GM12865 (cell line): ENCODE data around the gene LMOD3.

Experiments used
- DNase-seq: peaks from one replicate; pipeline ENCODE4 v3.0.0; 2010; ENCODE audit warnings: low read depth
- H3K4me3 ChIP-seq: 2 replicates; pipeline ENCODE4 v1.5.1; 2011; ENCODE audit warnings: mild to moderate bottlenecking, low read depth, low read length, control low read depth
- TF ChIP-seq, protein P1 (sequence below): IDR thresholded peaks from 2 replicates; pipeline ENCODE4 v1.5.1; 2011; ENCODE audit warnings: low read length, control low read depth, low read depth, inconsistent platforms; ENCODE audit not compliant: insufficient read depth; ENCODE audit errors: missing control alignments

Gene LMOD3

DNA sequence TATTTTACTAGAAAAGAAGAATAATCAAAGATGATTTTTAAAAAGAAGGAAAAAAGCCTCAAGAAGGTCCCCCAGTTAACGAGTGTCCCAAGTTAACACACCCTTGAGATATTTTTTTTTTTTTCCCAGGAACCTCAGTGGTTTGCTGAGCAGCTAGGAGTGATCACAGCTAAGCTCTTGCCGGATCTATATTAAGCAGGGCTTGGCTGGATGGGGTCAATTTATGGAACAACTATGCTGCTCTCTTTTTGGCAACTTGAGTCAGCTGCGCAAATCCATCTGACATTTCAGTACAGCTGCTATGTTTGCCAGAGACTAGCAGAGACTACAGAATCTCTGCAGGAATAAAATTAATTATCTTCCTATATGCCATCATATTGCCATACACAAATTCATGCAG lies at the start of gene LMOD3:
Gene LMOD3 (minus strand): TSS at position 193 of the 400 bp plus-strand sequence. CDS start 209 bp downstream, outside the sequence.
- DNase-seq: no peak
- TF ChIP-seq, protein P1, sequence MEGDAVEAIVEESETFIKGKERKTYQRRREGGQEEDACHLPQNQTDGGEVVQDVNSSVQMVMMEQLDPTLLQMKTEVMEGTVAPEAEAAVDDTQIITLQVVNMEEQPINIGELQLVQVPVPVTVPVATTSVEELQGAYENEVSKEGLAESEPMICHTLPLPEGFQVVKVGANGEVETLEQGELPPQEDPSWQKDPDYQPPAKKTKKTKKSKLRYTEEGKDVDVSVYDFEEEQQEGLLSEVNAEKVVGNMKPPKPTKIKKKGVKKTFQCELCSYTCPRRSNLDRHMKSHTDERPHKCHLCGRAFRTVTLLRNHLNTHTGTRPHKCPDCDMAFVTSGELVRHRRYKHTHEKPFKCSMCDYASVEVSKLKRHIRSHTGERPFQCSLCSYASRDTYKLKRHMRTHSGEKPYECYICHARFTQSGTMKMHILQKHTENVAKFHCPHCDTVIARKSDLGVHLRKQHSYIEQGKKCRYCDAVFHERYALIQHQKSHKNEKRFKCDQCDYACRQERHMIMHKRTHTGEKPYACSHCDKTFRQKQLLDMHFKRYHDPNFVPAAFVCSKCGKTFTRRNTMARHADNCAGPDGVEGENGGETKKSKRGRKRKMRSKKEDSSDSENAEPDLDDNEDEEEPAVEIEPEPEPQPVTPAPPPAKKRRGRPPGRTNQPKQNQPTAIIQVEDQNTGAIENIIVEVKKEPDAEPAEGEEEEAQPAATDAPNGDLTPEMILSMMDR: no peak
- no peak within 1 kb of the TSS for H3K4me3 ChIP-seq

DNA sequence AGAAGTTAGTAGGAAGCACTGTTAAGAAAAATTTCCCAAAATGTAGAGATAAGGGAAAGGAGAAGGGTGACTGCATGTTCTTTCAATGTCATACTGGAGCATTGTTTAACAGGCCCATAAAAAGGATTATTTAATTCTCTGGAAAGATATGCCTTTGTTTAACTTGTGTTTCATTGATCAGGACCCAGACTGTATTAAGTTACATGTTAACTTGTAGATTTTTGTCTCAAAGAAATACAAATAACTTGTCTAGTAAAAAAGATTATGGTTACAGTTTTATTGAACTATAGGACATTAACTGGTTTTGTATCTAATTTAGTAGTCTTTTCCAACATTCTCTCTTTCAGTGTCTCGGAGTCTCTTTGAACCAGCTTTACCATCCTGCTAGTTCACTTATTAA lies 49.7 kb upstream of the LMOD3 start:
- TF ChIP-seq, protein P1: no peak
- no peak overlapping the region for H3K4me3 ChIP-seq
- no peak for DNase-seq

DNA sequence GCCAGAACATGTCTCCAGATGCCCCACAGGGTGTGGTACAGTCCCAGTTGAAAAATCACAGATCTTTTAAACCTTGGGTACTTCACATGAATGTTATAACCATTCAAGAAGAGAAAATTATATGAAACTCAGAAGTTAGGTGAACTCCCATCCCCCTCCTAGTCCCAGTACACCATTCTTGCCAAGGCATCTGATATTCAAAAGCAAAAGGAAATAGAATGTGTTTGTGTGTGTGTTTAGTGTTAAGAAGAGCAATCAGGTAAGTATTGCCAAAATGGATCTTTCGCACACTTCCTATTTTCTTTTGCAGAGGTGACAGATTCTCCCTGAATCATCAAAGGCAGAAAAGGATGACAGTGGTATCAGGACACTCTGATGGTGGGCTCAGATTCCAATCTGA lies 44.1 kb upstream of the LMOD3 start:
- DNase-seq: no peak
- TF ChIP-seq, protein P1: no peak
- H3K4me3 ChIP-seq: no peak overlapping the region

DNA sequence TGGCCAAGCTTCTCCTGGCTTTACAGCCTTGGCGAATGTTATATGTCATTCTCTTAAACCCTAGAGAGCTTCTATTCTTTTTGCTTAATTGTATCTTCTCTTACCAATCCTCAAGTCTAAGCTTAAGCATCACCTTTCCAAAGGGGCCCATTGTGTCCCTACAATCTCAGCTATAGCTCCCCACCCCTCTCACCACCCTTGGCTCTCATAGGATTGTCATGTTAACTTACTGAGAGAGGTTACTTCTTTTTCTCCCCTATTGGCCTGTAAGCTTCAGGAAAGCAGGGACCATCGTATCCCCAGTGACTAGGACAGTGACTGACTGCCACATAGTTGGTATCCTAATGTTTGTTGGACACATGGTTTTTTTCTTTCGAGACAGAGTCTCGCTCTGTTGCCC lies 43.3 kb upstream of the LMOD3 start:
- DNase-seq: no peak
- TF ChIP-seq, protein P1: no peak
- no peak overlapping the region for H3K4me3 ChIP-seq

DNA sequence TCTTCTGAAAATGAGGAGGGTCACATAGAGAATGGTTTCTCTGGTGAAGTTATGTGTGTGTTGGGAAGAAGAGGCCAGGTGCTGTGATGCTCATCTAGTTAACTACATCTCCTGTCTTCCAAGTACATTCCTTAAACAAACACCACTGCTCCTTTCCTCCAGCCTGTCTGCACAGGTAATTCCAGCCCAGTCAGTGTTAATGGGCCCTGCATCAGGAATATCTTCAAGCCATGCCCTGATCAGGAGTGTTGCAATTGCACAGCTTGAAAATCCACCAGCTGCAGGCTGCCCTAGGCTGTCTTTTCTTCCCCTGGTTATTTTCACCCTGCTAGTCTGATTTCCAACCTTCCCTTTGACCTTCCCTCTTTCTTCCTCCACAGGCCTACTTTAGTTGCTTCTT lies 41.9 kb upstream of the LMOD3 start:
- DNase-seq: no peak
- TF ChIP-seq, protein P1: no peak
- no peak overlapping the region for H3K4me3 ChIP-seq

DNA sequence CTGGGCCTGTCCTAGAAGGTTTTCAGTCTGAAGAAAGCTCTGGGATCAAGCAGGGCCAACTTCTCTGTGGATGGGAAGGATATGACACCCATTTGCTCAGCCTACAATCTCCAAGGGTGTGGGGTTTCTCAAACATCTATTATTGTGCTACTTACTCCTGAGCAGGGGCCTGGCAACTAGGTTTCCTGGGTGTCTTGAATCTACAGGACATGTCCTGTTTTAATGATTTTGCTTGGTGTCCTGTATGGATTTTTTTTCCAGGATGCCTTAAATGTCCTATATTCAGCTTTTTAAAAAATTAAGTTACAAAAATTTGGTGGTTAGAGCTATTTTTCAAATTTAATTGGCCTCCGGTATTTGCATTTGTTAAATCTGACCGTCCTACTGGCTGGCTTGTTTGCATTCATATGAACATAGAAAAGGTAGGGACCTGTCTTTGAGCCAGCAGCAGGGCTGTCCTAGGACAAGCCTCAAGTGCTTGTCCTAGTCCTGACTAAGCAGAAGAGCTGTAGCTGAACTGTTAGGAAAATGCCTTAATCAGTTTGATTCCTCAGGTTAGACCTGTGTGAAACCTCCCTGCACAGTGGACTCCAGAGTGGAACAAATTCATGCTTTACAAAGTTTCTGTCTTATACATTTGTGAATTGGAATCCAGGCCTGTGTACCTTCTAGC lies 40.0 kb upstream of the LMOD3 start:
- TF ChIP-seq, protein P1: no peak
- no peak overlapping the region for H3K4me3 ChIP-seq
- DNase-seq: no peak

DNA sequence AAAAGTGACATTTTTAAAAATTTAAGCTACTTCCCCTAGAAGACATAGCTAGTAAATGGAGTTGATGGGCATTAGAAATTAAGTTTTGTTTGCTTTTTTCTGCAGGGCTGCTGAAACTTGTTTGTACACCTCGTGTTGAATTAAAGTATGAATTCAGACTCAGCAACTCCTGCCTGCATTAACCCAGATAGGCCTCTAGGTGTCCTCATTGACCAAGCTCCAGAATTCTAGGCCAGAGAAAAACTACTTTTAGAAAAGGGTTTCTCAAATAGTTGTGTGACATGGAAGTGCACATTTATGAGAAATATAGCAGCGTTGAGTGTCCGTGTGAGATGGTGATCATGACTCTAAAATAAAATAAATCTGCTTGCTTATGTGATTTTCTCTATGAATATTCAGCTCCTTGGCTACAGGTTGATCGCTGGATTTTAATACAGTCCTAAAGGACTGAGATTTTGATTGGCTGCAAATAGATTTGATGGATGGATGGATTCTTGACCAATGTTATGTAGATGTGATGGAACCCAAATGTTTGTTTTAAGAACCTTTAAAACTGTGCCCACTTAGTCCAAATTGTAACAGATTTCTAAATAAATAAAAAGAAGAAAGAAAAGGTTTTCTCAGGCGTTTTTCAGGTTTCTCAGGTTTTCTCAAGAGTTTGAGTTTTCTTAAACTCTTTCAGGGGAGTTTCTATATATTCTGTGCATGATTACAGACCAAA lies 39.4 kb upstream of the LMOD3 start:
- TF ChIP-seq, protein P1: peak; percentile 84
- DNase-seq: peak; percentile 65
- no peak overlapping the region for H3K4me3 ChIP-seq
